HG02678 (cell line): Measurements from ENCODE around the gene HS3ST4.

Experiments used
- ATAC-seq: cut with Tn5 transposase; IDR thresholded peaks from one replicate; pipeline ENCODE4 v1.9.1; 2021; ENCODE audit warnings: mild to moderate bottlenecking, moderate library complexity; ENCODE audit not compliant: unreplicated experiment

Gene HS3ST4

GRCh38 chr16:25817876-25818275 lies 126.1 kb downstream of the HS3ST4 start:
- ATAC-seq = no peak

DNA sequence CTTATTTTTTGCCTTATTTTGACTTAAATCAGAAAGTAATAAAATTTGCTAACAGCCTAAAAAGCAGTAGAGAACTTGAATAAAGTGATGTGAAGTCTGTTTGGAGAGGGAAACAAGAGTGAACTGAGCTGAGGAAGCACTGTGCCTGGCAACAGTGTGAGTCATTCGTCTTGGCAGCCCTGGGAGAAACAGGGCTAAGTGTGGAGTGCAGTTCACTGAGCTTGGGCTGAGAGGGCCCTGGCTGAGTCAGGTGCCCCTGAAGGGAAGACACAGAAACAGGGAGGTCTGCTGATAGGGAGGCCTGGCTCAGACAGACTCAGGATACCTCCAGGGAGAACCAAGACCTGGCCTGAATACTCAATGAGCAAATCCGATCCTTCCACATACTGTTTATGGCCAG lies 132.1 kb downstream of the HS3ST4 start:
- no peak for ATAC-seq

DNA sequence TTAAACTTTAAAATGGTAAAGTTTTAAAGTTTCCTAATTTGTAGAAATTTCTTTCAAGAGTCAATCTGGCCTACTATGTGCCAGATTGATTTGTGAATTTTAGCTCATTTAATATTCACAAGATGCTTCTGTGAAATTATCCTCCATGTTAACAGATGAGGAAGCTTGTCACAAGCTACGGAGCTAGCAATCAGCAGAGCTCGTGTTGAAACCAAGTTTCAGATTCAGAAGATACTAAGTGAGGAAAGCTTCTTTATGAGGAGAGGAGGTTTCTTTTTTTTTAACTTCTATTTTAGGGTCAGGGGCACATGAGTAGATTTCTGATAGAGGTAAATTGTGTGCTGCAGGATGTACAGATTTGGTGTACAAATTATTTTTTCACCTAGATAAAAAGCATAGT lies 135.9 kb downstream of the HS3ST4 start:
- ATAC-seq = no peak

DNA sequence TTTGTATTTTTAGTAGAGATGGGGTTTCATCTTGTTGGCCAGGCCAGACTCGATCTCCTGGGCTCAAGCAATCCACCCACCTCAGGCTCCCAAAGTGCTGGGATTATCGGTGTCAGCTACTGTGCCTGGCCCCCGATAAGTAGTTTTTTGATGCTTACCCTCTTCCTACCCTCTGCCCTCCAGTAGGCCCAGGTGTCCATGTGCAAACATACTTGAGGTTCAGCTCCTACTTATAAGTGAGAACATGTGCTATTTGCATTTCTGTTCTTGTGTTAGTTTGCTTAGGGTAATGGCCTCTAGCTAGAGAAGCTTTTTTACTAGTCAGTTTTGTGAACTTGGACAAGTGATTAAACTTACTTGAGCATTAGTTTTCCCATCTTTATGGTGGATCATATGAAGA lies 136.8 kb downstream of the HS3ST4 start:
- ATAC-seq = no peak

GRCh38 chr16:25832291-25832690 lies 140.5 kb downstream of the HS3ST4 start:
- no peak for ATAC-seq

DNA sequence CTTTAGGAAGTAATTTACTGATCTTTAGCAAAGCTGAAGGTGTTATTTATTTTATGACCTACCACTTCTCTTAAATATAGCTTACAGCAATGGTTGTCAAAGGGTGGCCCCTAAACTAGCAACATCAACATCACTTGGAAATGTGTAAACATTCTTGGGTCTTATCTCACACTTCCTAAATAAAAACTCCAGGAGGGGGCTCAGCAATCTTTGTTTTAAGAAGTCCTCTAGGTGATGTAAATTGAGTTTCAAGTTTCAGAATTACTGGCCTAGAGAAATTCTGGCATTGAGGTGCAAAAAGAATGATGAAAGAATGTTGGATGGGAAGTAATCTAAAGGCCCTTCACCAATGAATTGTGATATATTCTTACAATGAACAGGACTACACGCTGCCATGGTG lies 142.3 kb downstream of the HS3ST4 start:
- no peak for ATAC-seq

DNA sequence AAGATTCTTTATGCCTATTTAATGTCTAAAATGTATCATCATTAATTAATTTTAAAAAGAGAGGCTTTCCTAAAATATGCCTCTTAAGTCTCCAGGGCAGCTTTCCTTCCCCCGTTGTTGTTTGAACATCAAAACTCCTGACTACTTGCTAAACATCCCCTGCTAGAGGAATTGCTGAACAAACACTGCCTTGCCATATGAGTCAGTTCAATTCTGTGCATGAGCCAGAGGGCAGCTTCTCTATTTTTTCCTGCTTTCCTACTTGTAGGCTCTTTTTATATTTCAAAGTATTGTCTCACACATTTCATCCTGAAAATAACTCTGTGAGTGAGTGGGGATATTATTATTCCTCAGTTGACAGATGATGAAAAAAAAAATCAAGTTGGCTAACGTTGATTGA lies 143.4 kb downstream of the HS3ST4 start:
- no peak for ATAC-seq

GRCh38 chr16:25838724-25839186 lies 147.0 kb downstream of the HS3ST4 start:
- no peak for ATAC-seq

- ATAC-seq = no peak
These were observed 150.0 kb downstream of the HS3ST4 start for GRCh38 chr16:25841761-25842160.

DNA sequence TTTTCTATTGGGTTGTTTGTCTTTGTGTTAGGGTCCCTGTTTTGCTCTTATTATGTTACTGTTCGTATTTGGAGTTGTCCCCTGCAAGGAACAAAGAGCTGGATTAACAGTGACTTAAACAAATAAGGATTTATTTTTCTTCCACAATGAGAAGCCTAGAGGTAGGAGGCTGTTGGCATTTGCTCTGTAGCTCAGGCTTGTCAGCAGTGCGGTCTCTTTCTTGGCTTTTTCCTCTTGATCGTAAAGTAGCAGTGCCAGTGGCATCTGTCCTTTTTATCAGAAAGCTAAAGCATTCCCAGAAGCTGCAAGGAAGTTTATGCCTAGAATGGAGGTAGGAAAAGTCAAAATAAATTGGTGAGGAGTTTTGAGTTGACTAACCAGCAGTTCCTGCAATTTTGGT lies 154.1 kb downstream of the HS3ST4 start:
- no peak for ATAC-seq

DNA sequence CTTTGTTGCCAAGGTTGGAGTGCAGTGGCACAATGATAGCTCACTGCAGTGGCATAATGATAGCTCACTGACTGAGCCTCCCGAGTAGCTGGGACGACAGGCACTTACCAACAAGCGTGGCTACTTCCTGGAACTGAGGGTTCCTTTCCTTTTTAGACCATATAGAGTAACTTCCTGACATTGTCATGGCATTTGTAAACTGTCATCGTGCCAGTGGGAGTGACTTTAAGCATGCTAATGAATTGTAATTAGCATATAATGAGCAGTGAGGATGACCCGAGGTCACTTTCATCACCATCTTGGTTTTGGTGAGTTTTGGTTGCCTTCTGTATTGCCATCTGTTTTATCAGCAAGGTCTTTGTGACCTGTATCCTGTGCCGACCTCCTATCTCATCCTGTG lies 162.4 kb downstream of the HS3ST4 start:
- no peak for ATAC-seq

GRCh38 chr16:25855063-25855462 lies 163.3 kb downstream of the HS3ST4 start:
- ATAC-seq = no peak

DNA sequence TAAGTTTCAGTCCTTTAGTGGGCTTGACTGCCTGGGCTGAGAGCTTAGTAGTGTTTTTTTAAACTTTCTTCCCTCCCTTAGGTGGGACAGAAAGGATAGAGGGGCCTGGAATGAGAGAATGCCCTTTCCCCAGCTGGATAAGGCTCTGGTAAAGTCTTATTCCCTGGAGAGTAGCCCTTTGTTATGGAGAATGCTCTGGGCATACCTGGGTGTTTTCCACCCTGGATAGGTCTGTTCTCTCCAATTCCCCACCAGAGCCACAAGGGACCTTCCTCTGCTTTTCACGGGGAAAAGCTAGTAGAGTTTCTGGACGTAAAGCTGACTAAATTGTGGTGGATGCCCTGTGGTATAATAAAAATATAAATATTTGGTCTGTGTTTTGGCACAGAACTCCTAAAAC lies 164.1 kb downstream of the HS3ST4 start:
- no peak for ATAC-seq

DNA sequence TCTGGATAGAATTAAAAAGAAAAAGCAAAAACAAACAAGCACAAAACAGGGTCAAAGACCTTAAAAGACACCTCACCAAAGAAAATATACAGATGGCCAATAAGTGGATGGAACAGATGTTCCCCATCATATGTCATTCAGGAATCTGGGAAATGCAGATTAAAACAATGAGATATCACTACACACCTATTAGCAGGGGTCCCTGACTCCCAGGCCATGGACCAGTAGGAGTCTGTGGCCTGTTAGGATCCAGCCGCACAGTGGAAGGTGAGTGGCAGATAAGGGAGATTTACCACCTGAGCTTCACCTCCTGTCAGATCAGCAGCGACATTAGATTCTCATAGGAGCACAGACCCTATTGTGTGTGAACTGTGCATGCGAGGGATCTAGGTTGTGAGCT lies 167.9 kb downstream of the HS3ST4 start:
- no peak for ATAC-seq

DNA sequence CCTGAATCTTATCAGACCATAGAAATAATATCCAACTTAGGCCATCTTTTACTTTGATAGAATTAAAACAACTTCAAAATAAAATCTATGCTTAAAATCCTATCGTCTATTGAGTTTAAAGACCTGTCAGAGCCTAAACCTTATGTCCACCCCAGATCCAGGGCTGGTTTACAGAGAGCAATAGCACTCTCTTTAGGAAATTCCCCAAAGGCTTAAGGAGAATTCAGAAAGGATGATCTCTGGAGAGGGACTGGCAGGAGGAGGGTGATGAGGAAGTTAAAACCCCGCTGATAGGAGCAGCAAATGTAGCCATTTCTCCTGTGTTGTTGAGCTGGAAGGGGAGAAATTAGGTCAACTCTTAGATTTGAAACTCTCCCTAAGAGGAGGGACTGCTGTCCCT lies 175.3 kb downstream of the HS3ST4 start:
- ATAC-seq = no peak

- ATAC-seq = no peak
These were observed 176.3 kb downstream of the HS3ST4 start for GRCh38 chr16:25868106-25868505.

DNA sequence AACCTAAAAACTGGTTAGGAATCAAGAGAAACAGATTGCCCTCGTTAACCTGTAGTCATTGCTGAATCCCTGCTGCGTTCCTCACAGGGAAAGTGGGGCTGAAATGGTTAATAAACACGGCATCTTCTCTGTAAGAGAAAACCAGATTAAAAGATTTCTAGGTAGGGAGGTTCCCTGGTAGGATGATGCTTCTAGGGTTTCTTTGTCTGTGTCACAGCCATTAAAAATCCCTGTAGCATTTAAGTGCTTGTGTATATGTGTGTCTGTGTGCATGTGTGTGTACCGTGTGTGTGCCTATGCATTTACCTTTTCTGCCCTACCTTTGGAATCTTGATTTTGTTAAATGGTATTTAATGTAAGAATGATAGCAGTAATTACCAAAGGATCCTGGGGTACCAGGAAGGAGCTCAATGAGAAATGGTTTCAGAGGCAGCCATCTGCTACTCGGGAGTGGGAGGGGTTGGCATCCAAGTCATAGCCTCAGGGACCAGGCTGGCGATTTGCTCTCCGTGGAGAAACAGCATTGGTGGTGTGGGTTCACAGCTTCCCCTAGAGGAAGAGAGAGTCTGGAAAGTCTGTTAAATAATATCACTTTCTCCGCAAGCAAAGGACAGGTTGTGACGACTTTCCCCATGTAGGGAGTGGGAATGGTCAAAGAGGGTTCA lies 177.1 kb downstream of the HS3ST4 start:
- ATAC-seq = no peak

- no peak for ATAC-seq
These were observed 180.8 kb downstream of the HS3ST4 start for GRCh38 chr16:25872369-25873070.

GRCh38 chr16:25874196-25874595 lies 182.4 kb downstream of the HS3ST4 start:
- ATAC-seq = no peak

DNA sequence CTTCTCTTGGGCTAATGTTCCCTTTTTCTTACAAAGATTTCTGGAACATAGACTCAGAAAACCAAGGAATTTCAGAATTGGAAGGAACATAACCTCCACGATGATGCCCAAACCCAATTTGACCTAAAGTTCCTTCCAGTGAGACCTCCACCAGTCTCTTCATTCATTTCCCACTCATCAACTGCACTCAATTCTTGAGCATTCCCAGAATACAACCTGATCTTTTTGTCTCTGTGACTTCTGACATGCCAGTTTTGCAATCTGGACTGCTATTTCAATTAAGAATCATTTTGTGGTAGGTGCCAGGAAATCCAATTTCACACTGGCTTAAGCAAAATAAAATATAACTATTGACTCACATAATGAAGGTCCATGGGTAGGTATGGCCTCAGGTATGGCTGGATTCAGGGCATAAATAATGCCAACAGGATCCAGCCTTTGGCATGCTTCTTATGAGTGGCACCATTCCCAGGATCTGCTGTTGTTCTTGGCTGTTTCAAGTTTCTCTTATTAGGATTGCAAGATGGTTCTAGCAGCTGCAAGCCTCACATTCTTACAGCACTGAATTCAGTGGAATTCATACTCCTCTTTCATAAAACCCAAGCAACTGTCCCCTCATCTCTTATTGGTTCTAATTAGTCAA lies 184.3 kb downstream of the HS3ST4 start:
- no peak for ATAC-seq

DNA sequence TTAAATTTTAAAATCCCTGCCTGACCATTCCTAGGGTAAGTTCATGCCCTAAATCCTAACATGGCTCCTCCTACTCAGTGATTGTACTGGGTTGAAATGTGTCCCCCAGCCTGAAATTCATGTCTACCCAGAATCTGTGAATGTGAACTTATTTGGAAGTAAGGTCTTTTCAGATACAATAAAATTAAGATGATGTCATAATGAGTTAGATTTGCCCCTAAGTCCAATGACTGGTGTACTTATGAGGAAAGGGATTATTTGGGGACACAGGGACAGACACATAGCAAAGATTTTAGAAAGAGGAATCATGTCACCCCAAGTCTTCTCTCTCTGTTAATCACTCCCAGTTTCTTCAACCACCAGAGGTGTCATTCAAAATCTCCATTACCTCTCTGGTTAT lies 185.3 kb downstream of the HS3ST4 start:
- no peak for ATAC-seq

- no peak for ATAC-seq
These were observed 194.8 kb downstream of the HS3ST4 start for GRCh38 chr16:25886598-25886997.
